Smooth muscle cell (in vitro differentiated cells): ENCODE measurements around the gene MEP1A. TPM values are rescaled to one million over a fixed set of nuclear protein-coding genes. Genes with fewer than 3 reads are reported as not detected.

Experiments
- DNase-seq: peaks from one replicate; lab custom pipeline; 2025; ENCODE audit not compliant: unreplicated experiment; lab: John Stamatoyannopoulos, UW
- H2AFZ ChIP-seq: fragments of 200-600 bp; sonication (generic); 2 replicates; pipeline ENCODE4 v1.6.0; 2016; ENCODE audit warnings: antibody characterized with exemption, low read depth, mild to moderate bottlenecking
- H3F3A ChIP-seq: fragments of 200-600 bp; sonication (generic); 2 replicates; pipeline ENCODE4 v1.6.0; 2017; ENCODE audit warnings: antibody characterized with exemption, low read depth
- H3K27ac ChIP-seq: fragments of 200-600 bp; sonication (generic); 2 replicates; pipeline ENCODE4 v1.5.1; 2016; ENCODE audit warnings: low read depth, mild to moderate bottlenecking
- H3K27me3 ChIP-seq: fragments of 200-600 bp; sonication (generic); 2 replicates; pipeline ENCODE4 v1.6.1; 2016; ENCODE audit warnings: low read depth, mild to moderate bottlenecking
- H3K36me3 ChIP-seq: fragments of 200-600 bp; sonication (generic); 2 replicates; pipeline ENCODE4 v1.5.1; 2016; ENCODE audit warnings: low read depth
- H3K4me1 ChIP-seq: fragments of 200-600 bp; sonication (generic); 2 replicates; pipeline ENCODE4 v1.5.1; 2016; ENCODE audit warnings: low read depth
- H3K4me2 ChIP-seq: fragments of 200-600 bp; sonication (generic); 2 replicates; pipeline ENCODE4 v1.6.0; 2016; ENCODE audit warnings: mild to moderate bottlenecking
- H3K4me3 ChIP-seq: fragments of 200-600 bp; sonication (generic); 2 replicates; pipeline ENCODE4 v1.5.1; 2016; ENCODE audit warnings: mild to moderate bottlenecking
- H3K79me2 ChIP-seq: fragments of 200-600 bp; sonication (generic); 2 replicates; pipeline ENCODE4 v1.6.0; 2016; ENCODE audit warnings: low read depth, mild to moderate bottlenecking
- H3K9ac ChIP-seq: fragments of 200-600 bp; sonication (generic); 2 replicates; pipeline ENCODE4 v1.6.0; 2016; ENCODE audit warnings: low read depth
- H3K9me3 ChIP-seq: fragments of 200-600 bp; sonication (generic); replicated peaks from 2 replicates; pipeline ENCODE4 v1.5.1; 2016; ENCODE audit warnings: low read depth
- H4K20me1 ChIP-seq: fragments of 200-600 bp; sonication (generic); 2 replicates; pipeline ENCODE4 v1.6.0; 2016; ENCODE audit warnings: low read depth
- WGBS: methylation state at CpG from one replicate; pipeline ENCODE4 v1.1.7; 2016; ENCODE audit warnings: low lambda C conversion rate; 5-methylcytosine and 5-hydroxymethylcytosine counted together
- polyA plus RNA-seq: library from polyadenylated mRNA; unstranded; fragments of >200 nt; fragmentation: Nextera tagmentation; extraction: Ambion mirVana; gene quantifications from 2 replicates; pipeline ENCODE4 v1.2.1, GENCODE V29; 2016
- total RNA-seq: library from RNA; depleted of rRNA; stranded (reverse); fragments of >200 nt; gene quantifications from 2 replicates; pipeline ENCODE4 v1.2.3, GENCODE V29; 2014
- TF ChIP-seq, protein P1 (sequence below): fragments of 200-600 bp; sonication (generic); IDR thresholded peaks from 2 replicates; pipeline ENCODE4 v1.5.1; 2017; ENCODE audit warnings: borderline replicate concordance, mild to moderate bottlenecking, antibody characterized with exemption; ENCODE audit not compliant: insufficient read depth, poor library complexity, severe bottlenecking

The MEP1A gene
- total and polyA plus RNA-seq, 2 experiments from 2014 or later: not detected

DNA sequence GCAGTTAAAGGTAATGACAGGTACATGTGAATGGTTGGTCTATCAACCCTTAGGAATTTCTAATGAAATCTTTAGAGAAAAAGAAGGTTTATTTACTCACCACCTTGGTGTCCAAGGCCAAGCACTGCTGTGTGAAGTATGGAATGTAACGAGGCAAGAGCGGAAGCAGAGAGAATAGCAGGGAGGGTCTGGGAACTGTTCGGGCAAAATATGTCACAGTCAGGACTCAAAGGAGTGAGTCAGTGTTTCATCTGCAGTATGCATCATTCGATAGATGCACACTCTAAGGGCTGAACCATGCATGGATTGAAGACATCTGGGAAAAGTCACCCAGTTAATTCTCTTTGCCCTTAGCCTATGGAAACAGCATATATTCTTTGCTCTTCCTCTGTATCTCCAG is 95.4 kb downstream of the MEP1A start:
- 29% methylated on average over 4 of the region's 4 CpGs for WGBS
- Histone ChIP-seq H3K4me3 (no peak overlapping the region), H3K36me3 (no peaks in the 10 kb centered on the region), H2AFZ (no peak overlapping the region), H3K4me1 (no peaks in the 10 kb centered on the region), H3K27me3 (no peaks in the 10 kb centered on the region), H4K20me1 (no peaks in the 10 kb centered on the region), H3K4me2 (peak overlapping the region; percentile 27), H3K27ac (peak overlapping the region; percentile 89), H3K79me2 (no peaks in the 10 kb centered on the region), H3F3A (no peaks in the 10 kb centered on the region), H3K9ac (peak overlapping the region; percentile 34), H3K9me3 (no peaks in the 10 kb centered on the region)
- no peak for DNase-seq
- TF ChIP-seq, protein P1, sequence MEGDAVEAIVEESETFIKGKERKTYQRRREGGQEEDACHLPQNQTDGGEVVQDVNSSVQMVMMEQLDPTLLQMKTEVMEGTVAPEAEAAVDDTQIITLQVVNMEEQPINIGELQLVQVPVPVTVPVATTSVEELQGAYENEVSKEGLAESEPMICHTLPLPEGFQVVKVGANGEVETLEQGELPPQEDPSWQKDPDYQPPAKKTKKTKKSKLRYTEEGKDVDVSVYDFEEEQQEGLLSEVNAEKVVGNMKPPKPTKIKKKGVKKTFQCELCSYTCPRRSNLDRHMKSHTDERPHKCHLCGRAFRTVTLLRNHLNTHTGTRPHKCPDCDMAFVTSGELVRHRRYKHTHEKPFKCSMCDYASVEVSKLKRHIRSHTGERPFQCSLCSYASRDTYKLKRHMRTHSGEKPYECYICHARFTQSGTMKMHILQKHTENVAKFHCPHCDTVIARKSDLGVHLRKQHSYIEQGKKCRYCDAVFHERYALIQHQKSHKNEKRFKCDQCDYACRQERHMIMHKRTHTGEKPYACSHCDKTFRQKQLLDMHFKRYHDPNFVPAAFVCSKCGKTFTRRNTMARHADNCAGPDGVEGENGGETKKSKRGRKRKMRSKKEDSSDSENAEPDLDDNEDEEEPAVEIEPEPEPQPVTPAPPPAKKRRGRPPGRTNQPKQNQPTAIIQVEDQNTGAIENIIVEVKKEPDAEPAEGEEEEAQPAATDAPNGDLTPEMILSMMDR: no peak

Other genes starting within 250 kb of the MEP1A start
- 0.40 and 2.4 TPM in 2 replicates for gene CYP39A1, start 140.6 kb upstream of the MEP1A start, total RNA-seq
- 0.63 TPM in 1 of 2 replicates, not detected in the other for gene CYP39A1, start 140.6 kb upstream of the MEP1A start, polyA plus RNA-seq
- gene SLC25A27, start 140.4 kb upstream of the MEP1A start, total RNA-seq: 3.7 and 4.9 TPM in 2 replicates
- gene SLC25A27, start 140.4 kb upstream of the MEP1A start, polyA plus RNA-seq: 0.22 and 2.9 TPM in 2 replicates
- under 0.01 TPM in 1 of 2 replicates, not detected in the other for gene TDRD6, start 105.5 kb upstream of the MEP1A start, total RNA-seq
- gene TDRD6, start 105.5 kb upstream of the MEP1A start, polyA plus RNA-seq: not detected in 2 replicates
- 0.27 and 1.2 TPM in 2 replicates for gene PLA2G7, start 58.0 kb upstream of the MEP1A start, total RNA-seq
- 0.30 and 0.56 TPM in 2 replicates for gene PLA2G7, start 58.0 kb upstream of the MEP1A start, polyA plus RNA-seq
- gene ANKRD66, start 46.5 kb upstream of the MEP1A start, total RNA-seq: not detected in 2 replicates
- gene ANKRD66, start 46.5 kb upstream of the MEP1A start, polyA plus RNA-seq: not detected in 2 replicates
- gene ADGRF5, start 128.5 kb downstream of the MEP1A start, total RNA-seq: 0.13 TPM in 1 of 2 replicates, not detected in the other
- not detected in 2 replicates for gene ADGRF5, start 128.5 kb downstream of the MEP1A start, polyA plus RNA-seq
- not detected in 2 replicates for gene ADGRF1, start 248.9 kb downstream of the MEP1A start, total RNA-seq
- not detected in 2 replicates for gene ADGRF1, start 248.9 kb downstream of the MEP1A start, polyA plus RNA-seq